ENCODE data around the gene SRGAP3.

GRCh38 chr3:9088441-9089353 is 160.7 kb downstream of the SRGAP3 start:
- TF ChIP-seq ZSCAN30 (tag by site-specific recombination; IDR thresholded peaks at IDR 0.05) (no peak), ZNF292 (tag by site-specific recombination; IDR thresholded peaks at IDR 0.05; ENCODE audit: borderline replicate concordance, low read depth) (no peak), TCF7L2 (IDR thresholded peaks at IDR 0.05; ENCODE audit: borderline replicate concordance, low read depth, low read length) (no peak), ZNF555 (tag by site-specific recombination; conservative IDR thresholded peaks at IDR 0.05) (no peak), ZNF580 (tag by site-specific recombination; IDR thresholded peaks at IDR 0.05) (no peak), ZNF335 (tag by site-specific recombination; conservative IDR thresholded peaks at IDR 0.05) (no peak), ZNF707 (tag by site-specific recombination; IDR thresholded peaks at IDR 0.05) (no peak), TRIM28 (IDR thresholded peaks at IDR 0.05; ENCODE audit: borderline replicate concordance, low read length) (no peak), ZNF776 (tag by site-specific recombination; IDR thresholded peaks at IDR 0.05; ENCODE audit: borderline replicate concordance) (no peak), GFI1B (tag by site-specific recombination; IDR thresholded peaks at IDR 0.05) (no peak)
- TF ChIP-seq, protein P1, sequence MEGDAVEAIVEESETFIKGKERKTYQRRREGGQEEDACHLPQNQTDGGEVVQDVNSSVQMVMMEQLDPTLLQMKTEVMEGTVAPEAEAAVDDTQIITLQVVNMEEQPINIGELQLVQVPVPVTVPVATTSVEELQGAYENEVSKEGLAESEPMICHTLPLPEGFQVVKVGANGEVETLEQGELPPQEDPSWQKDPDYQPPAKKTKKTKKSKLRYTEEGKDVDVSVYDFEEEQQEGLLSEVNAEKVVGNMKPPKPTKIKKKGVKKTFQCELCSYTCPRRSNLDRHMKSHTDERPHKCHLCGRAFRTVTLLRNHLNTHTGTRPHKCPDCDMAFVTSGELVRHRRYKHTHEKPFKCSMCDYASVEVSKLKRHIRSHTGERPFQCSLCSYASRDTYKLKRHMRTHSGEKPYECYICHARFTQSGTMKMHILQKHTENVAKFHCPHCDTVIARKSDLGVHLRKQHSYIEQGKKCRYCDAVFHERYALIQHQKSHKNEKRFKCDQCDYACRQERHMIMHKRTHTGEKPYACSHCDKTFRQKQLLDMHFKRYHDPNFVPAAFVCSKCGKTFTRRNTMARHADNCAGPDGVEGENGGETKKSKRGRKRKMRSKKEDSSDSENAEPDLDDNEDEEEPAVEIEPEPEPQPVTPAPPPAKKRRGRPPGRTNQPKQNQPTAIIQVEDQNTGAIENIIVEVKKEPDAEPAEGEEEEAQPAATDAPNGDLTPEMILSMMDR (tag by site-specific recombination; IDR thresholded peaks at IDR 0.05) = no peak
